HG03175 (cell line): Measurements from ENCODE around the gene ALAS1.

Experiments
- ATAC-seq: cut with Tn5 transposase; IDR thresholded peaks from one replicate; pipeline ENCODE4 v1.9.1; 2021; ENCODE audit warnings: mild to moderate bottlenecking, moderate library complexity; ENCODE audit not compliant: unreplicated experiment

Gene ALAS1

DNA sequence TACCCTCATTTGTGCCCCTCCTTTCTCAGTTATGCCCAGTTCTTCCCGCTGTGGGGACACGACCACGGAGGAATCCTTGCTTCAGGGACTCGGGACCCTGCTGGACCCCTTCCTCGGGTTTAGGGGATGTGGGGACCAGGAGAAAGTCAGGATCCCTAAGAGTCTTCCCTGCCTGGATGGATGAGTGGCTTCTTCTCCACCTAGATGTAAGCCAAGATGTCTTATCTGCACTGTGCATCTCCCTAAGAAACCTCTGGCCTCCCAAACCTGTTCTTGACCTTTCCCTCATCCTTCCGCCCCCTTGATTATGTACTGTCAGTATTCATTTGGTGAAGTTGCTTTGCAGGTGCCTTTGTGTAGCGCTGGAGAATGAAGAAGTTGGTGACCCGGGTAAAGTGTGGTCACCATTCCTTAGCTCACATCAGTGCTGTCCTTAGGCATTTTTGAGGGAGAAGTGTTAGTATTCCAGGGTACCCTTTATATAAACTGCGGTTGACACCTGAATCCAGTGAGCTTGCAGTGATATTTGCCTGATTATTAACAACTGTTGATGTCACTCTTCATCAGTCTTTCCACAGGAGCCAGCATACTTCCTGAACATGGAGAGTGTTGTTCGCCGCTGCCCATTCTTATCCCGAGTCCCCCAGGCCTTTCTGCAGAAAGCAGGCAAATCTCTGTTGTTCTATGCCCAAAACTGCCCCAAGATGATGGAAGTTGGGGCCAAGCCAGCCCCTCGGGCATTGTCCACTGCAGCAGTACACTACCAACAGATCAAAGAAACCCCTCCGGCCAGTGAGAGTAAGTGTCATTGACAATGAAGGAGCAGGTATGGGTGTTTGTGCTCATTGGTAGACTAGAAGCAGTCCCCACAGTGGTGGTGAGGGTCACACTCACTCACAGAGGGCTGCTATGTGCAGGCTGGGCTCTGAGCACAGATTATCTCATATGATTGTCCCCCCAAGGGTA lies 966 bp downstream of the ALAS1 start:
- ATAC-seq: no peak

GRCh38 chr3:52200981-52201679 lies 3.2 kb downstream of the ALAS1 start:
- no peak for ATAC-seq

DNA sequence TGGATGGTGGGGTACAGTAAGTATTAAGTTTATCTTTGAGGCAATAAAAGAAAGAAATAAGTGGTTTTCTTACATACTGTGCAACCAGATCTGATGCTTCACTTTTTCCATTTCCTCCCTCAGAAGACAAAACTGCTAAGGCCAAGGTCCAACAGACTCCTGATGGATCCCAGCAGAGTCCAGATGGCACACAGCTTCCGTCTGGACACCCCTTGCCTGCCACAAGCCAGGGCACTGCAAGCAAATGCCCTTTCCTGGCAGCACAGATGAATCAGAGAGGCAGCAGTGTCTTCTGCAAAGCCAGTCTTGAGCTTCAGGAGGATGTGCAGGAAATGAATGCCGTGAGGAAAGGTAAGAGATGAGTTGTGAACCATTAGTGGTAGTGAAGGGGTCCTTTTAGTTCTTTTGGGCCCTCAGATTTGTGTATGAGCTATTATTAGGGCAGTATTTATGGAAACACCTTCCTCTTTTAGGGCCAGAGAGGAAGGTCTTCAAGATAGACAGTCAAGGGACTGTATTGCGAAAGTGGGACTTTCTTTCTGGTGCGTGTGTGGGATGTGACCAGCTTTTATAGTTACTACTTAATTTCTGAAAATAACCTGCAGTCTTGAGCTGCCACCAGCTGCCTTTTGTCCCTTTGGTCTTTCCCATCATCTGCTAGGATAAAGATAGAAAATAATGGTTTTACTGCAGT lies 4.6 kb downstream of the ALAS1 start:
- no peak for ATAC-seq

- no peak for ATAC-seq
Measured at GRCh38 chr3:52203701-52204100, 5.7 kb downstream of the ALAS1 start.

- ATAC-seq: no peak
Measured at GRCh38 chr3:52204337-52205073, 6.5 kb downstream of the ALAS1 start.

- no peak for ATAC-seq
Measured at GRCh38 chr3:52205727-52206372, 7.9 kb downstream of the ALAS1 start.

DNA sequence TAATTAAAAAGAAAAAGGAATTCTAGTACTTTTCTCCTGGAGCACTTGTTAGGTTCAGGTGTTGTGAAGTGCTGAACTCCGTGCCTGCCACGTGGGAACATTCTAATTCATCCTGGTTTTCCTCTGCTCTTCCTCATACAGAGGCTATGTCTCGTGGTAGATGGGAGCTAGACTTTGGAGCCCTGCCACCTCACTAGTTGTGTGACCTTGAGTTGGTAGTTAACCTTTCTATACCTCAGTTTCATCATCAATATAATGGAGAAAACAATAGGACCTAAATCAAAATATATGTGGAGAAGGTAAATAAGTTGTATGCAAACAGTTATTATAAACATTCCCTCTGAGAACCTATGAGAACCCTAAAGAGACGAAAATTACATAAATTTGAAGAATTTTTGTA lies 10.6 kb downstream of the ALAS1 start:
- ATAC-seq: no peak

DNA sequence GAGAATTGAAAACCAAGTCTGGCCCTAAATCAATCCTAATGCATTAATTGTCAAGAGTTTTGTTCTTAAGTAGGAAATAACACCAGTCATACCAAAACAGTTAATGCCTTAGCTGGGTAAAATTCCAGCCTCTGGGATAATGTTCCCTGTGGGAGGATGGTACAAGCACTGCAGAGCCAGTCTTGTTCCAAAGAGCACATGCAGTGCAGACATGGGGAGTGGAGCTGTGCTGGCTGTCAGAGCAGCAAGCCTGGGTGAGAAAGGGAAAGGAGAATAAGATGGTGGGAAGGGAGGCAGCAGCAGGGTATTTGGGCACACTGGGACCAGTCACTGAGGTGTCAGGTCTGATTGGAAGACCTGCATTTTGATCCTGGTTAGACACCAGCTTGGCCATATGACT lies 12.1 kb downstream of the ALAS1 start:
- no peak for ATAC-seq

- ATAC-seq: no peak
Measured at GRCh38 chr3:52210550-52211046, 12.6 kb downstream of the ALAS1 start.

- no peak for ATAC-seq
Measured at GRCh38 chr3:52211268-52211891, 13.4 kb downstream of the ALAS1 start.

DNA sequence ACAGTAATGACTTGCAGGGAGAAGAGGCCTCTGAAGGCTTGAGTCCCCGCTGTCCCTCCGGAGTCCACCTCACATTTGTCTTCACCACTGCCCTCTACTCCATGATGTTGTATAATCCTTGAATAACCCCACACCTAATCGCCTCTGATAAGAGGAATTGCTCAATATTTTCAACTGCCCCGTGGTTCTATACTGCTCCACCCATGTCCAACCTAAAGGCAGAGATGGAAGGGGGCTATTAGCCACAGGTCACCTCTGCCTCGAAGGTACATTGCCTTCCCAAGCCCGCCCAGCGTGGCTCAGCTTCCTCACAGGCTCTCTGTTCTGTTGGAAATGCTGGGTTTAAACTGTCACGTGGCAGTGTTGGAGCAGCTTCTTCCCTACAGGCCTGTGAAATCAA lies 15.0 kb downstream of the ALAS1 start:
- ATAC-seq: no peak

DNA sequence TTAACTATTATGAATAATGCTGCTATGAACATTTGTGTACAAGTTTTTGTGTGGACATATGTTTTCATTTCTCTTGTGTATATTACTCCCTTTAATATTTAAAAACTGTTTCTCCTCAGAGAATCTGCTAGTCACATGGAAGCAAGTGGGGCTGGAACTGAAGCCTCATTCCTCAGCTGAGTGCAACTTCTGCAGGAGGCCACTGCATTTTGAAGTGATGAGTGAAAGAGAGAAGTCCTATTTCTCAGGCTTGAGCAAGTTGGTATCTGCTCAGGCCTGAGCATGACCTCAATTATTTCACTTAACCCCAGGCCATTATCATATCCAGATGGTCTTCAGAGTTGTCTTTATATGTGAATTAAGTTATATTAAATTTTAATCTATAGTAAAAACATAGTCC lies 15.9 kb downstream of the ALAS1 start:
- no peak for ATAC-seq

- no peak for ATAC-seq
Measured at GRCh38 chr3:52215351-52215750, 17.4 kb downstream of the ALAS1 start.

DNA sequence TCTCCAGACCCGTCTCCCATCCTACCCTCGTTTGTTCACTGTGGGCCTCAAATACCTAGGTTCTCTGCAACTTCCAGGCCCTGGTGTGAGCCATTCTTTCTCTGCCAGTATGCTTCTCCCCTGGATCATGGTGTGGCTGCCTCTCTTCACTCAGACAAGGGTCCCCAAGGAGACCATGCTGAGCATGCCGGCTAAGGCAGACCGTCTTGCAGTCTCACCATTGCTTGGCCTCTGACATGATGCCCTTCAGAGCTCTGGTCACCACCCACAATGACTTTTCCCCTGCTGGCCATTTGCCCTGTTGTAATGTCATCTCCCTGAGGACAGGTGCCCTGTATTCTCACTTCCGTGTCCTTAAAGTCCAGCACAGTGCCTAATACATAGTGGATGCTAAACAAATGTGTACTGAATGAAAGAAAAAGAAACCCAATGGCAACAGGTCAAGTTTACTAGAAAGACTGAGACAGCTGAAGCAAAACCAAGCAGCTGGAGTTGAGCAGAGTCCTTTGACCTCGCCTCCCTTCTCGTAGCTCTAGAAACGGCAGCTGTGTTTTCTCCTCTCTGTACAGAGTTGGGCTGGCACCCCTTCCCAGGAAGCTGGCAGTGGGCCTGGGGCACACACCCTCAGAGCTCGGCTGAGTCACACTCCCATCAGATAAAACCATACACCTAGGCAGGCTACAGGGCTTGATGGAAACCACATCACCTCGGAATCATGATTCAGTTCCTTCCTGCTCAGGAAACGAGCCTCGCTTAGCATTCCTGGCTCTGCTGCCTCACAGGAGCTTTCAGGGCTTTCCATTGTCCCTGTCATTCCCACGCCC lies 18.8 kb downstream of the ALAS1 start:
- ATAC-seq: no peak

DNA sequence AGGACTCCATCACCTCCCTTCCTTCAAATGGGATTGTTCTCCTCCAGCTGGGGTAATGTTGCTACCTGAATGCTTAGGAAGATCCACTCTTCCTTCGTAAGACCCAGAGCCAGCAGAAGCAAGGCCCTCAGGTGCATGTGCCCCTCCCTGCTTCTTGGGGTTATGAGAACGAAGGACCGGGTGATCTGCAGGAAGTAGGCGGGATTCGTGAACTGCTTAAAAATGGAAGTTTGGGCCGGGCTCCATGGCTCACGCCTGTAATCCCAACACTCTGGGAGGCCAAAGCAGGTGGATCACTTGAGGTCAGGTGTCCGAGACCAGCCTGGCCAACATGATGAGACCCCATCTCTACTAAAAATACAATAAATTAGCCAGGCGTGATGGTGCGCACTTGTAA lies 19.4 kb downstream of the ALAS1 start:
- no peak for ATAC-seq

DNA sequence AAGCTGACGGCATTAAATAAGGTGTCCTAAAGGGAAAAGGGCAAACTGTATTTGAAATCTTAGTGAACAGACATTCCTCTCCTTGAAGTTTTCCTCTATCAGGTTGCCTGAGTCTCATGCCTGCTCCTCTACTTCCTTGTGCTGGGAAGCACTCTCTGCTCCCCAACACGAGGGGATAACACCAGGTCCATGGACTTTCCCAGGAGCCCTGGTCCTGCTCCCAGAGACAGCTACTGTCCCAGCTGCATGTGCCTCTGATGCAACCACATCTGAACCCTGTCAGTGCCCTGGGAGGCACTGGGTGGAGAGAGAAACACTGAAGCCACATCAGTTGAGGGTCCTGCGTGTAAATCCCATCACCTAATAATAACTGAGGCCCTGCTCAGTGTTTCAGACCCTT lies 20.1 kb downstream of the ALAS1 start:
- ATAC-seq: no peak

DNA sequence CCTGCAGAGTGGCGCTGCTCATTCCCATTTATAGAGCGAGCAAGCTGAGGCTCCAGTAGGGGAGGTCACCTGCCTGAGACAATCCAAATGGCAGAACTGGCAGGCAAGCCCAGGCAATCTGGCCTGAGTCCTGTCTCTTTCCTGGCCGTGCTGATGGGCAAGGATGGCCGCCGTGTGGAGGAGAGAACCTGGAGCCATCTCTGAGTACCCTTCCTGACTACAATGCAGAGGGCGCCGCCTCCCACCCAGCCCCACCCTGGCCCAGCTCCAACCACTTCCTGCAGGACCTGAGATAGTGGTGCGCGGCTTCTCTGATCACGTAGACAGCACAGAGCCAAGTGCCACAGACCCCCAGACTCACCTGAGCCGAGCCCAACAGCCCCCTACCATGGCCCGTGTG lies 20.5 kb downstream of the ALAS1 start:
- ATAC-seq: no peak

- no peak for ATAC-seq
Measured at GRCh38 chr3:52218937-52219650, 21.1 kb downstream of the ALAS1 start.
